ENCODE measurements around the gene ZNF829. TPM values are rescaled to one million over a fixed set of nuclear protein-coding genes. Genes with fewer than 3 reads are reported as not detected.

Gene ZNF829
- total and polyA plus RNA-seq, 2 of the 4 experiments (the other 2 are of a cell fraction) = 0.58 to 3.0 TPM

Small RNA genes within 50 kb of the gene (microRNA-seq; reads per million reads assigned to microRNA genes)
- gene RF00019 (ENCODE audit: insufficient read depth, insufficient read length) = not detected

Small RNA genes within 50 kb of the gene (small RNA-seq; reads per million reads assigned to genes)
- gene RF00019 = 0 reads per million in 5 experiments

Other genes starting within 250 kb of the ZNF829 start
- gene ZNF461, start 249.5 kb downstream of the ZNF829 start, total RNA-seq (2012; rRNA removed) = 9.1 and 12.8 TPM in 2 replicates
- gene ZNF461, start 249.5 kb downstream of the ZNF829 start, polyA plus RNA-seq (2012; rRNA removed) = 2.2 TPM in 2 replicates
- 5.3 and 6.1 TPM in 2 replicates for gene ZNF567, start 228.7 kb downstream of the ZNF829 start, total RNA-seq (2012; rRNA removed)
- gene ZNF567, start 228.7 kb downstream of the ZNF829 start, polyA plus RNA-seq (2012; rRNA removed) = 3.4 and 3.8 TPM in 2 replicates
- gene ZNF850, start 143.5 kb downstream of the ZNF829 start, total RNA-seq (2012; rRNA removed) = 7.2 and 8.3 TPM in 2 replicates
- 0.90 and 1.1 TPM in 2 replicates for gene ZNF850, start 143.5 kb downstream of the ZNF829 start, polyA plus RNA-seq (2012; rRNA removed)
- 4.3 and 6.4 TPM in 2 replicates for gene ZNF790, start 77.9 kb downstream of the ZNF829 start, total RNA-seq (2012; rRNA removed)
- gene ZNF790, start 77.9 kb downstream of the ZNF829 start, polyA plus RNA-seq (2012; rRNA removed) = 0.97 and 1.5 TPM in 2 replicates
- gene ZNF345, start 65.4 kb downstream of the ZNF829 start, total RNA-seq (2012; rRNA removed) = 2.5 and 3.0 TPM in 2 replicates
- 1.5 and 1.8 TPM in 2 replicates for gene ZNF345, start 65.4 kb downstream of the ZNF829 start, polyA plus RNA-seq (2012; rRNA removed)
- 7.3 and 10.6 TPM in 2 replicates for gene ZNF568, start within 50 bp of the ZNF829 start, total RNA-seq (2012; rRNA removed)
- 2.3 and 3.0 TPM in 2 replicates for gene ZNF568, start within 50 bp of the ZNF829 start, polyA plus RNA-seq (2012; rRNA removed)
- 11.7 and 14.2 TPM in 2 replicates for gene ZNF420, start 162.1 kb upstream of the ZNF829 start, total RNA-seq (2012; rRNA removed)
- gene ZNF420, start 162.1 kb upstream of the ZNF829 start, polyA plus RNA-seq (2012; rRNA removed) = 1.2 and 1.5 TPM in 2 replicates